HG03064 (cell line): Measurements from ENCODE around the gene C10orf71.

ENCODE experiments used
- ATAC-seq: cut with Tn5 transposase; IDR thresholded peaks from one replicate; pipeline ENCODE4 v1.9.1; 2021; ENCODE audit warnings: low read depth; ENCODE audit not compliant: unreplicated experiment

C10orf71 gene

DNA sequence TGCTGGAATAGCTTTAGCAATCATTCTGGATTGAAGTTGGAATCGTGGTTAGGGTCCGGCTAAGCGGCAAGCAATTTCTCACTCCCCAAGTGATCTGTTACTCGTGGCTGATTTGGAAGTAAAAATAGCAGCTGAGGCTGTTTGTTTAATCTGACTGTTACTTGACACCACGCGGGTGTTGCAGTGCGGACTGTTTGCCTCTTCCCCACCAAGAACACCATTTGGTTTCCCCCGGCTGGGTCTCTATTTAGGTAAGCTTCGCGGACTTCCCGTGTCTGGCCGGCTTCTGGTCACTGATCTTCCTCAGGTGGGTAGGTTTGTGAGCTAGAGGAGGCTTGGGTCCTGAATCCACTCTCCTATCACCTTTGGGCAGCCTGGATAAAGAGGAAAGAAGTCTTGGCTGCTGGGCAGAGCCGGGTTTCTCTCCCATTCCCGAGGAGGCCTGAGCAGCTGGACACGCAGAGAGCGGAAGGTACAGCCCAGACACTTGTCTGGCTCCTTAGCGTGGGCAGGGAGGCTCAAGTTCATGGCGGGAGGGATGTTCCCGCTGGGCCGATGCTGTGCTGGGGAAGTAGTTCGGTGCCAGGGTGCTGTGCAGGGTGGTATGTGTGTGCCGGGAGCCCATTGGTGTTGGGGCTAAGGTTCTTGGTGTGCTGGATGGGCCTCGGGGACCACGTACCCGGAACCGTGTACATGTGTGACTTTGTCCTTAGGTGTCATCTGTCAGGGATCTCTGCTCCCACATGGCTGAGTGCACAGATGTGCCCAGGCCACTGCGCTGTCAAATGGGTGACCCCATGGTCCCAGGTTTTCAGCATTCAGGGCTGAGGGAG lies at the start of gene C10orf71:
TSS of gene C10orf71 (plus strand) at position 188 of the 833 bp plus-strand sequence. CDS start 23,376 bp downstream, outside the sequence.
- ATAC-seq: no peak

GRCh38 chr10:49252313-49253034 lies 46.5 kb upstream of the C10orf71 start:
- no peak for ATAC-seq

GRCh38 chr10:49253340-49253906 lies 45.5 kb upstream of the C10orf71 start:
- no peak for ATAC-seq

DNA sequence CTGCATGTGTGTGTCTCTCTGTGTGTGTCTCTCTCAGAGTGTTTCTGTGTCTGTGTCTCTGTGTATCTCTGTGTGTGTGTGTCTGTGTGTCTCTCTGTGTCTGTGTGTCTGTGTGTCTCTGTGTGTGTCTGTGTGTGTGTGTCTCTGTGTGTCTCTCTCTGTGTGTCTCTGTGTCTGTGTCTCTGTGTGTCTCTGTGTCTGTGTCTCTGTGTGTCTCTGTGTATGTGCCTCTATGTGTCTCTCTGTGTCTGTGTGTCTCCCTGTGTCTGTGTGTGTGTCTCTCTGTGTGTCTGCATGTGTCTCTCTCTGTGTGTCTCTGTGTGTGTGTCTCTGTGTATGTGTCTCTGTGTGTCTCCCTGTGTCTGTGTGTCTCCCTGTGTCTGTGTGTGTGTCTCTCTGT lies 44.8 kb upstream of the C10orf71 start:
- no peak for ATAC-seq

DNA sequence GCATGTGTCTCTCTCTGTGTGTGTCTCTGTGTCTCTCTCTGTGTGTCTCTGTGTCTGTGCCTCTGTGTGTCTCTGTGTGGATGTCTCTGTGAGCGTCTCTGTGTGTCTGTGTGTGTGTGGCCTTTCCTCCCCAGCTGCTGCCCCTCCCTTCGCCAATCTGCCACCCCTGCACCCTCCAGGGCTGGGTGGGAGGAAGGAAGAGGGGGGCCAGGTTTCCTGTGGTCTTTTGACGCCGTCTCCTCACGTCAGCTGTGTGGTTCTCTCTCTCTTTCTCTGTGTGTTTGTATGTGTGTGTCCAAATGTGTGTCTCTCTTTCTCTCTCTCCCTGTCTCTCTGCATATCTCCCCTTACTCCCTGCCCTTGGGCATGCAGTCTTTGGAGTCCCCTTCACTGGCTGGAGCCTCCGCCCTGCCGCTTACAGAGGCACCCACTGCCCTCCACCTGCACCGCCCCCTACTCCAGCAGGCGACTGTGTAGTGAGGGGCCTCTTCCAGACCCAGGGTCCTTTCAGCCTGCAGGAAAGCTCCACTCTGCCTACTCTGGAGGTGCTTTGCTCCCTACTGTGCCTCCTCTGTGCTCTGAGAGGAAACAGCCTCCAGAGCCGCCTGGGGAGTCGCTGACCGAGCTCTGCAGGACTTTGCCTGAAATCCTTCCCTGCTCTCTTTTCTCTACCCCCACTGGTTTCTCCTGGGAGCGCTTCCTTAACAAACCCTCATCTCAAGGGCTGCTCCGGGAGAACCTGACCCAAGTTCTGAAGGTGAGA lies 44.2 kb upstream of the C10orf71 start:
- ATAC-seq: no peak

GRCh38 chr10:49255883-49256282 lies 43.1 kb upstream of the C10orf71 start:
- ATAC-seq: no peak

- no peak for ATAC-seq
Observed at GRCh38 chr10:49257154-49257553, 41.8 kb upstream of the C10orf71 start.

- no peak for ATAC-seq
Observed at GRCh38 chr10:49257626-49258349, 41.2 kb upstream of the C10orf71 start.

DNA sequence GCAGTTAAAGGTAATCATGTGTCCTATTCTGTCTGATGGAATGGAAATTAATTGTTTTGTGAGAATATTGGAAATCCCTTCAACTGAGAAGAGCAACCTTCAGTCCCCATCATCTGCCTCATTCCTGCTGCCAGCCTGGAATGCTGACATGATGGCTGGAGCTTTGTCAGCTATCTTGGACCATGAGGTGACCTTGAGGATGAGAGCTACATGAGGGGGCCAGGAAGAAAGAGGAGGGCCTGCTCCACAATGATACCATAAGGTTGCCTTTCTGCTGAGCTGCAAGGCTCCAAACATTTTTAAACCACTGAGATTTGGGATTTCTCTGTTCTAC lies 40.7 kb upstream of the C10orf71 start:
- no peak for ATAC-seq

GRCh38 chr10:49260644-49261296 lies 38.2 kb upstream of the C10orf71 start:
- no peak for ATAC-seq

GRCh38 chr10:49263591-49263990 lies 35.4 kb upstream of the C10orf71 start:
- ATAC-seq: no peak

DNA sequence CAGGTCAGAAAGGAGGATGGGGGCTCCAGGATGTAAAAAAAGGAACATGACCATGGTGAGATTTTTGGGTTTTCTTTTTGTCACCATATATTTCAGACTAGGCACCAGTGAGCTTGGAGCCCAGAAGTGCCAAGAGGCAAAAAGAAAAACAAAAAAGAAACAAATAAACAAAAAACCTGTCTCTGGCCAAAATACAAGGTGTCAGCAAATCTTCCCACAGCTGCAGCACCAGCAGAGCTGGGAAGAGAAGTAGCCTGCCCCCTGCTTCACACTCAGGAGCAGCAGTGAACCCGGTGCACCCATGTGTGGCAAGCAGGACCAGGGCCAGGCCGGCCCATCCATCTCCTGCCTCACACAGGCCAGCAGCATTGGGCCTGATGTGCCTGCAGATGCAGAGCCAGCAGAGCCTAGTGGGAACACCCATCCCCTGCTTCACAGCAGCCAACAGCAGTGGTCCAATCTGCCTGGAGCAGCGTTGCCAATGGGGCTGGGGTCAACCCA lies 34.7 kb upstream of the C10orf71 start:
- ATAC-seq: no peak

DNA sequence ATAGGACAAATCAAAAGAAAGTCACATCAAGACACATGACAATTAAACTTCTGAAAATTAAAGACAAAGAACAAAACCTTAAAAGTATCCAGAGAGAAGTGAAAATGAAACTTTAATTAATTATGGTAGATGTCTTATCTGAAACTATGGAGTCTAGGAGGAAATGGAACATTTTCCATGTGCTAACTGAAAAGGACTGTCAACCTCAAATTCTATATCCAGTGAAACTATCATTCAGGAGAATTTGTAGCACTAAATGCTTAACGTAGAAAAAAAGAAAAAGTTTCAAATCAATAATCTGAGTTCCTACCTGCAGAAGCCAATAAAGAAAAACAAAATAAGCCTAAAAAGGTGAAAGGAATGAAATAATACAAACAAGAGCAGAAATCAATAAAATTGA lies 33.1 kb upstream of the C10orf71 start:
- no peak for ATAC-seq

- no peak for ATAC-seq
Observed at GRCh38 chr10:49268185-49268584, 30.8 kb upstream of the C10orf71 start.

DNA sequence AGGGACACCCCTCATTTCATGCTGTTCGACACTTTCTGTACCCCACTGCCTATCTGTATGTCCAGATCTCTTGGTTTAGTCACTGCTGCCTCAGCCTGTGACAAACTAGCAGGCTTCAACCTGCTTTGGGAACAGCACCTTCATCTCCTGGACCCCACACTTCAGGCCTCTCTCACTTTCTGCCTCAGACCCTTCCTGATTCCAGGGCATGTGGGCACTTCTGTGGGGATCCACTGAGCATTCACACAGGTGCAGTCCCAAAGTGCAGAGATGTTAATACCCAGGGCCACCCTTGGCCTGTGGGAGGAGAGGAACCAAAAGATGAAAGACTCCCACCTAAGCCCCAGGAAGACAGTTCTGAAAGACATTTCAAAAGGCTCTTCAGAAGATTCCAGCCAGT lies 29.4 kb upstream of the C10orf71 start:
- ATAC-seq: no peak

DNA sequence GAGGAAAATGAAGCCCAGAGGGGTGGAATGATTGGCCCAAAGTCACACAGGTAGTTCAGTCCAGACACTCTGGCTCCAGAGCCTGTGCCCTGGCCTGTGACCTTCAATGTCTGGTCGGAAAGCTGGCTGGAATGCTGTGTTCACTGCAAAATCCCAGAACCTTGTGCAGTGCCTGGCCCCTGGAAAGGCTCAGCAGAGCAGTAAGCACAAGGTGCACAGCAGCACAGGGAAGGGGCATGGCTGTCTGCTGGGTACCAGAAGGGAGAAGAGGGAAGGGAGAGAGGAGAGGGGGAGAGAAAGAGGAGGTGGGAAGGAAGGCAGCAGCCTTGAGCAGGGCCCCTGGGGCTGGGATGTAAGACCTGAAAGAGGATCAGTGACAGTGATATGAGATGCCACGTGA lies 28.4 kb upstream of the C10orf71 start:
- ATAC-seq: no peak

- ATAC-seq: no peak
Observed at GRCh38 chr10:49271346-49271745, 27.6 kb upstream of the C10orf71 start.

GRCh38 chr10:49272251-49273081 lies 26.5 kb upstream of the C10orf71 start:
- no peak for ATAC-seq

GRCh38 chr10:49273082-49273465 lies 25.9 kb upstream of the C10orf71 start:
- no peak for ATAC-seq
